Fibroblast of lung (primary cell): ENCODE measurements around the gene RASIP1. TPM values are rescaled to one million over a fixed set of nuclear protein-coding genes. Genes with fewer than 3 reads are reported as not detected.
"Not testable (repeated sequence)": the region's sequence is repeated elsewhere in the genome, so short reads cannot be mapped to it uniquely, and the experiment has no call there.

Source experiments
- DNase-seq, 2 donors: peaks; one replicate each; pipeline versions ENCODE4 v3.0.0 to v3.0.0-alpha.2; 2010; ENCODE audit warnings: low read depth in 2 of 2
- H2AFZ ChIP-seq: 2 replicates; pipeline ENCODE4 v1.5.1; 2012; ENCODE audit warnings: low read length, control low read depth, inconsistent platforms
- H3K27ac ChIP-seq: 2 replicates; pipeline ENCODE4 v1.5.1; 2011; ENCODE audit warnings: low read length, control low read depth; ENCODE audit not compliant: insufficient read depth
- H3K27me3 ChIP-seq: 2 replicates; pipeline ENCODE4 v1.5.1; 2011; ENCODE audit warnings: mild to moderate bottlenecking, low read length; ENCODE audit not compliant: control insufficient read depth, insufficient read depth
- H3K36me3 ChIP-seq: 2 replicates; pipeline ENCODE4 v1.5.1; 2011; ENCODE audit warnings: low read length; ENCODE audit not compliant: control insufficient read depth, insufficient read depth
- H3K4me1 ChIP-seq: 2 replicates; pipeline ENCODE4 v1.5.1; 2011; ENCODE audit warnings: low read length; ENCODE audit not compliant: control insufficient read depth, insufficient read depth; ENCODE audit errors: extremely low read depth
- H3K4me2 ChIP-seq: 2 replicates; pipeline ENCODE4 v1.5.1; 2011; ENCODE audit warnings: low read length, control low read depth; ENCODE audit not compliant: insufficient read depth; ENCODE audit errors: extremely low read depth
- H3K4me3 ChIP-seq, 4 experiments: fragments of 200-600 bp in 1 of 4; sonication (generic) in 1 of 4; replicated peaks in 1 of 4; 2 replicates each; pipeline ENCODE4 v1.5.1; 2011 to 2016; ENCODE audit warnings: low read length in 4 of 4, low read depth in 3 of 4, mild to moderate bottlenecking in 3 of 4, control low read depth in 2 of 4, inconsistent platforms in 1 of 4, mixed read lengths in 1 of 4; ENCODE audit not compliant: insufficient read depth in 1 of 4; ENCODE audit errors: control extremely low read depth in 1 of 4
- H3K79me2 ChIP-seq: 2 replicates; pipeline ENCODE4 v1.5.1; 2012; ENCODE audit warnings: mild to moderate bottlenecking, low read length, inconsistent platforms; ENCODE audit not compliant: control insufficient read depth, insufficient read depth
- H3K9ac ChIP-seq: 2 replicates; pipeline ENCODE4 v1.5.1; 2011; ENCODE audit warnings: mild to moderate bottlenecking, low read length, control low read depth; ENCODE audit not compliant: insufficient read depth
- H3K9me3 ChIP-seq: 2 replicates; pipeline ENCODE4 v1.5.1; 2012; ENCODE audit warnings: low read depth, low read length; ENCODE audit not compliant: control insufficient read depth, insufficient read depth
- H4K20me1 ChIP-seq: 2 replicates; pipeline ENCODE4 v1.5.1; 2011; ENCODE audit warnings: low read length; ENCODE audit not compliant: control insufficient read depth, insufficient read depth; ENCODE audit errors: extremely low read depth
- EZH2 ChIP-seq: IDR thresholded peaks from 2 replicates; pipeline ENCODE4 v1.5.1; 2012; ENCODE audit warnings: low read length, control low read depth, mild to moderate bottlenecking; ENCODE audit errors: missing control alignments
- polyA plus RNA-seq, 2 donors: library from polyadenylated mRNA; depleted of rRNA in 1 of 2; stranded (reverse) in 1 of 2; unstranded in 1 of 2; fragments of >200 nt; gene quantifications; 2 replicates each; pipeline ENCODE4 v1.2.1, GENCODE V29; 2011 to 2012; ENCODE audit warnings: missing spikeins in 1 of 2
- total RNA-seq: library from RNA; depleted of rRNA; stranded (reverse); fragments of >200 nt; gene quantifications from 2 replicates; pipeline ENCODE4 v1.2.1, GENCODE V29; 2014
- TF ChIP-seq, protein P1 (sequence below), 2 donors: IDR thresholded peaks in 1 of 2; conservative IDR thresholded peaks in 1 of 2; 1 replicate in 1 of 2; 2 replicates in 1 of 2; pipeline ENCODE4 v1.5.1; 2011 to 2012; ENCODE audit warnings: low read length in 2 of 2, control low read depth in 1 of 2, inconsistent platforms in 1 of 2, low read depth in 1 of 2, mild to moderate bottlenecking in 1 of 2

Gene RASIP1
- total and polyA plus RNA-seq, 2 donors (not counting 1 experiment from before 2014, with no cell fraction given), result 0.99 to 1.6 TPM

DNA sequence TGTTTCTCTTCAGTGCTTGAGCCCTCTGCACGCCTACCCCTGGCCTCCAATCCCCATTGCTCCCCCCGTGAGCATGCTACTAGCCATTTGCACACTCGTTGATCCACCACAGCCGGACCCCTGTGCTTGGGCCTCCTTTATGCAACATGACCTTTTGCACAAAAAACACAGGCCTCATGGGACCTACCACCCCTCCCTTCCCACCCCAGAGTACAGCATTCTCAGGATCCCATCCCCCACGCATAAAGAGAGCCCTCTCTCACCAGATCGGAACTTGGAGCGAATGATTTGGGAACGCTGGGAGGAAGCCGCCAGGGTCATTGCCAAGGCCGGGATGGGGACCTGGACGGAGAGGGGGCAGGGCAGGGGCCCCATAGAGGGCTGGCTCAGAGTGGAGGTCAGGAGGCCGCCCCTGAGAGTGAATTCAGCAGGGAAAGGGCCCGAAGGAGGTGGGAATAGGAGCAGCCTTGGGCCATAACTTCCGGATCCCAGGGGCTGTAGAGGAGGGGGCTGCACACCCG lies 21.6 kb downstream of the RASIP1 start:
- no peaks in the 10 kb centered on the region for H3K79me2 ChIP-seq
- H3K4me1 ChIP-seq, result peaks cover 6% of the 10 kb centered on the region
- H3K36me3 ChIP-seq, result no peaks in the 10 kb centered on the region
- H3K27me3 ChIP-seq, result no peaks in the 10 kb centered on the region
- DNase-seq, result no peak
- H3K4me3 ChIP-seq, result no peak overlapping the region
- H3K9me3 ChIP-seq, result no peaks in the 10 kb centered on the region
- TF ChIP-seq, protein P1, sequence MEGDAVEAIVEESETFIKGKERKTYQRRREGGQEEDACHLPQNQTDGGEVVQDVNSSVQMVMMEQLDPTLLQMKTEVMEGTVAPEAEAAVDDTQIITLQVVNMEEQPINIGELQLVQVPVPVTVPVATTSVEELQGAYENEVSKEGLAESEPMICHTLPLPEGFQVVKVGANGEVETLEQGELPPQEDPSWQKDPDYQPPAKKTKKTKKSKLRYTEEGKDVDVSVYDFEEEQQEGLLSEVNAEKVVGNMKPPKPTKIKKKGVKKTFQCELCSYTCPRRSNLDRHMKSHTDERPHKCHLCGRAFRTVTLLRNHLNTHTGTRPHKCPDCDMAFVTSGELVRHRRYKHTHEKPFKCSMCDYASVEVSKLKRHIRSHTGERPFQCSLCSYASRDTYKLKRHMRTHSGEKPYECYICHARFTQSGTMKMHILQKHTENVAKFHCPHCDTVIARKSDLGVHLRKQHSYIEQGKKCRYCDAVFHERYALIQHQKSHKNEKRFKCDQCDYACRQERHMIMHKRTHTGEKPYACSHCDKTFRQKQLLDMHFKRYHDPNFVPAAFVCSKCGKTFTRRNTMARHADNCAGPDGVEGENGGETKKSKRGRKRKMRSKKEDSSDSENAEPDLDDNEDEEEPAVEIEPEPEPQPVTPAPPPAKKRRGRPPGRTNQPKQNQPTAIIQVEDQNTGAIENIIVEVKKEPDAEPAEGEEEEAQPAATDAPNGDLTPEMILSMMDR (conservative IDR thresholded peaks at IDR 0.05 in 1 of 2, IDR thresholded peaks at IDR 0.05 in 1 of 2; ENCODE audit: low read depth in 1 of 2, low read length in 2 of 2), result no peak
- TF ChIP-seq EZH2, result no peak
- no peak overlapping the region for H3K27ac ChIP-seq
- no peak overlapping the region for H2AFZ ChIP-seq
- no peaks in the 10 kb centered on the region for H4K20me1 ChIP-seq
- no peak overlapping the region for H3K9ac ChIP-seq
- H3K4me2 ChIP-seq, result no peak overlapping the region

DNA sequence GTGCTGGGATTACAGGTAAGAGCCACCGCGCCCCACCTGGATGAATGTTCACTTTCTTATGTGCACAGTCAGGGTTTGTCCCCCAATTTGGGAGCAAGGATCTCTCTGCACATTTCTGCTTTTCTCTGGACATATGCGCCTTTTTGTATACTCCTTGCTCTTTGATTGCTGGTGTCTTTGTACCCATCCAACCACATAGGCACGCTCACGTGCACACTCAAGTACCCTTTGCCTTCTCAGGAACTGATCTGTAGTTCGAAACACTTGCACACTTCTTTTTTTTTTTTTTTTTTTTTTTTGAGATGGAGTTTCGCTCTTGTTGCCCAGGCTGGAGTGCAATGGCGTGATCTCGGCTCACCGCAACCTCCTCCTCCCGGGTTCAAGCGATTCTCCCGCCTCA lies 22.3 kb downstream of the RASIP1 start:
- not testable (repeated sequence) for H3K4me1 ChIP-seq, H3K9me3 ChIP-seq, H3K79me2 ChIP-seq, H3K4me2 ChIP-seq, H3K9ac ChIP-seq, H3K27ac ChIP-seq, H4K20me1 ChIP-seq, H3K36me3 ChIP-seq, H3K27me3 ChIP-seq, H2AFZ ChIP-seq, DNase-seq, H3K4me3 ChIP-seq

DNA sequence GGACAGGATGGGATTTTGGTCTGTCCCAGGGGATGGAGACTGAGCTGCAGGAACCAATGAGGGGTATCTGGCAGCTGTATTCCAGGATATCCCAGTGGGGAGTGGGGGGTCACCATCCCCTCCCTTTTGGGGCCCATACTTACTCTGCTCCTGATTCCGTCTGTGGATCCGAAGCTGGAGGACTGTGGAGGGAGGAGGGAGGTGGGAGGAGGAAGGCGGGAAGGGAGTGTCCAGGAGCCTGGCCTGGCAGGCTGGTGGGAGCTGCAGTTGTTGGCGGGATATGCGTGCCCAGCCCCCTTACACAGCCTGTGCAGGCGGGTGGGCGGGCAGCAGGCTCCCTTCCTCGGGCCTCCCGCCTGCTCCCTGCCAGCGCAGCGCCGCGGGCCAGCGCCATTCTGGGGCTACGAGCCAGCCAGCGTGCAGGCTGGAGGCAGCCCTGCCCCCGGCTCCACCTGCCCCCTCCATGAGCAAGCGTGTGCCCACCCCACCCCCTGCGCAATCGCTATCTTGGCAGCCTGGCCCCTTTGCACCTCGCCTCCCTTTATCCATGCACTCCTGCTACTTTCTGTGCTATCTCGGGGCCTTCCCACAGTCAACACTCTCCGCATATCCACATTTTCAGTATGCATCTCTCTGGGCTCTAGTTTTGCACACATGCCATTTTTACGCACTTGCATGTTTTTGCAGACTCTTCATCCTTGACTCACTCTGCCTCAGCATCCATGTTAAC lies 23.7 kb downstream of the RASIP1 start:
- peaks cover 11% of the 10 kb centered on the region for H3K4me1 ChIP-seq
- H3K9ac ChIP-seq, result no peak overlapping the region
- no peak overlapping the region for H3K27ac ChIP-seq
- no peaks in the 10 kb centered on the region for H3K9me3 ChIP-seq
- no peaks in the 10 kb centered on the region for H4K20me1 ChIP-seq
- H2AFZ ChIP-seq, result peak overlapping the region; percentile 82
- no peaks in the 10 kb centered on the region for H3K36me3 ChIP-seq
- H3K79me2 ChIP-seq, result no peaks in the 10 kb centered on the region
- H3K4me2 ChIP-seq, result peak overlapping the region; percentile 66
- TF ChIP-seq EZH2, result no peak
- TF ChIP-seq, protein P1 (conservative IDR thresholded peaks at IDR 0.05 in 1 of 2, IDR thresholded peaks at IDR 0.05 in 1 of 2; ENCODE audit: low read depth in 1 of 2, low read length in 2 of 2), result no peak
- peak; percentile 54 to 58 for DNase-seq
- H3K27me3 ChIP-seq, result no peaks in the 10 kb centered on the region
- peak overlapping the region in 3 of 4 experiments; percentile 29 to 55 (median 33) for H3K4me3 ChIP-seq
